ENCODE data around the gene ERBB4.
"Not testable (repeated sequence)": the region's sequence is repeated elsewhere in the genome, so short reads cannot be mapped to it uniquely, and the experiment has no call there.

Gene ERBB4

DNA sequence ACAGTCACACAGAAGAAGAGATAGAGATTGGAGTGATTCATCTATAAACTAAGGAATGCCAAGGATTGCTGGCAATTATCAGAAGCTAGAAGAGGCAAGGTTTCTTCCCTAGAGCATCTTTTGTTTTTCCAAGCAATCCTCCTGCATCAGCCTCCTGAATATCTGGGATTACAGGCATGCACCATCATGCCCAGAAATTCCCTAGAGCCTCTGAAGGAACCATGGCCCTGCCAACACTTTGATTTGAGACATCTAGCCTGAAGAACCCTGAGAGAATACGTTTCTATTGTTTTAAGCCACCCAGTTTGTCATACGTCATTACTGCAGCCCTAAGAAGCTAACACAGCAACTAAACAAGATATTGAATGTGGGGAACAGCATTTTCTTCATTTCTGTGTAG is 525.0 kb downstream of the ERBB4 start:
- no peak for DNase-seq (ENCODE audit: low read depth in 2 of 2)

DNA sequence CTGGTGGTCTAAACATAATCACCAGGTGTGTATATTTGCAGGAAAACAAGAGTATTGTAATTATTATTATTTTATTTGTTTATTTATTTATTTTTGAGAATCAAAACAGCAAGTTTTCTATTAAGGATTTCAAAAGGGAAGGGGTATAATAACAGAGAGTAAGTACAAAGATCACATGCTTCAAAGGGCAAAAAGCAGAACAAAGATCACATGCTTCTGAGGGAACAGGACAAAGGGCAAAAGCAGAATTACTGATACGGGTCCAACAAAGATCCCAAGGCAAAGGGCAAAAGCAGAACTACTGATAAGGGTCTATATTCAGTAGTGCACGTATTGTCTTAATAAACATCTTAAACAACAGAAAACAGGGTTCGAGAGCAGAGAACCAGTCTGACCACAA is 528.3 kb downstream of the ERBB4 start:
- DNase-seq (ENCODE audit: low read depth in 2 of 2), result not testable (repeated sequence)

GRCh38 chr2:212007972-212008371 is 530.6 kb downstream of the ERBB4 start:
- no peak for DNase-seq (ENCODE audit: low read depth in 2 of 2)

DNA sequence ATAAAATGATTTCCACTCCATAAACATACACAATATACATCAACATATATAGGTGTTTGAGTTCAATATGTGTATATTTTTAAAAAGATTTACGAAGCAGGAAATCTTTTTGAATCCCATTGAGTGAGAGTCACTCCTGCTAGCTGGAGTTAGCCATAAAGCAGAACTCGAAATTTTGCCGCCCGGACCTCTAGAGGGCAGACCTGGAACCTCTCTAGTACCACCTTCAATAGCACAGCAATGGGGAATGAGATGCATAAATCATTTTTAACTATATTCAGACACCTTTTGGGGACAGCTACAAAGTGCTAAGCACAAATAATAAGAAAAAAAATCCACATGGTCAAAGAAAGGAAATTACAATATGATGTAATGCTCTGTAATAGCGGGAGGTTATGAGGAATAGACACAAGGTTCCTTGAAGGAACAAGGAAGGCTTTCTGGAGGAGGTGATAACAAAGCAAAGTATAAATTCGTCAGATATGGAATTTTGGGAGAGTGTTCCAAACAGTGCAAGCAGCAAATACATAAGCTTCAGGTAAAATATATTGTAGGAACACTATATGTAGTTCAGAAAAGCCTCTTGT is 533.4 kb downstream of the ERBB4 start:
- no peak for DNase-seq (ENCODE audit: low read depth in 2 of 2)

- DNase-seq (ENCODE audit: low read depth in 2 of 2), result no peak
Observed at GRCh38 chr2:212001325-212001724, 537.3 kb downstream of the ERBB4 start.

- DNase-seq (ENCODE audit: low read depth in 2 of 2), result no peak
Observed at GRCh38 chr2:211996857-211997256, 541.7 kb downstream of the ERBB4 start.

DNA sequence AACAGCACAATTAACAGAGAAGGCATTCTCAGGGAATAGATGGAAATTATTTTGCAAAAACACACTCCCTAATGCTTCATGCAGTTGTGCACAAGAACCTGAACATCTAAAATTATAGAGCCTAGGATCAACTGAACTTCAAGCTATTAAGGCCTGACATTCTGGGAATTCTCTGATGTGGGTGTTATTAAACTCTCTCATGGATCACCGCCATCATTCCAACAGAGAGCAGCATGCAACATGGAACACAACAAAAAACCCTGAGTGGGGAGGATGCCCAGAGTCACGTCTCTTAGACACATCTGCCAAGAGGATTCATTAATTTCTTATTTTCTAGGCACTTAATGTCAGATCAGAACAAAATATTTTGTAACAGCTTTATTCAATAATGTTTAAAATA is 543.8 kb downstream of the ERBB4 start:
- DNase-seq (ENCODE audit: low read depth in 2 of 2), result no peak

DNA sequence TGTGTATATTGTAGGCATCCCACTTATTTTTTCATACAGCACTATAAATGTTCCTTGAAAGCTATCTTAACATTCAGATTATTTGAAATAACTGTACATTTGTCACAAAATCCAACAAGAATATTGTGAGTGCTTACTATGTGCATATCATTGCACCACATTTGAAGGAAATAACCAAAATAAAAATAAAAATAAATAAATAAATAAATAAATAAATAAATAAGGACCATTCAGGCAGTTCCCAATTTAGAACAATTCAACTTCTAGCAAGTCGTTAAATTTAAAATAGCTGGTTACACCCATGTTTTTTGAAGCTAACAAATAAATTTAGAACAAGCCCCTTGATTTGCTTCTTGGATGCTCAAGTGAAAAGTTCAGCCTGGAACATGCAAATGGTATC is 548.3 kb downstream of the ERBB4 start:
- no peak for DNase-seq (ENCODE audit: low read depth in 2 of 2)

GRCh38 chr2:211986313-211986712 is 552.3 kb downstream of the ERBB4 start:
- no peak for DNase-seq (ENCODE audit: low read depth in 2 of 2)

DNA sequence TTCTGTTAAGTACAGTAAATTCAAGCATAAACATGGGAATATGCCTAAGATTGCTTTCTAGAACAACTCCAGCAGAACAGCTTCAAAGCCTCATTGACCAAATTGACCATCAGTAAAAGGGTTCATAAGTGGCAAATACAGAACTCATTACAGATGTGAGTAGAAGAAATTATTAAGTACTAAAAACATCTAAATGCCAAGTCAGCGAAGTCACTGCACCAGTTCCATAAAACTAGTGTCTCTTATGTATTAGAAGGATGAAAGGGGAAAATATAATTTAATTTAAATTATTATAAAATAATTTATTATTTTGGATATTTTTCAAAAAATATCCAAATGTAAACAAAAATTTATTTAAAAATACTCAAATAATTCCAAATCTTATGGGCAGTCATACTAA is 553.2 kb downstream of the ERBB4 start:
- no peak for DNase-seq (ENCODE audit: low read depth in 2 of 2)

DNA sequence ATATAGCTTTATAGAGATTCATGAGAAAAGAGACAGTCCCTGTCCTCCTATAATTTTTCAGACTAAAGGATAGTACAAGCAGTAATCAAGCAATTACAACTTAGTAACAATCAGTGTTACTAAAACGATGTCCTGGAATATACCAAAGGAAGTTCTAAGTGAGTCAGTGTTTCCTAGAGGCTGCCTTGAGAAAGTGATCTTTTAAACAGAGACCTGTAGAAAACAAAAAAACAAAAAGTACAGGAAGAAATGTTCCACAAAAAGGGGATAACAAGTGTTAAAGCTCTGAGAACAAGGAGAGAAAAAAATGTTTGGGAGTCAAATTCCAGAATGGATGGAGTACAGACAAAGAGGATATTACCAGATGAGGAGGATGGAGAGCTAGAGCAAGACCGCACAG is 556.4 kb downstream of the ERBB4 start:
- DNase-seq (ENCODE audit: low read depth in 2 of 2), result no peak

GRCh38 chr2:211981451-211981850 is 557.2 kb downstream of the ERBB4 start:
- DNase-seq (ENCODE audit: low read depth in 2 of 2), result no peak

DNA sequence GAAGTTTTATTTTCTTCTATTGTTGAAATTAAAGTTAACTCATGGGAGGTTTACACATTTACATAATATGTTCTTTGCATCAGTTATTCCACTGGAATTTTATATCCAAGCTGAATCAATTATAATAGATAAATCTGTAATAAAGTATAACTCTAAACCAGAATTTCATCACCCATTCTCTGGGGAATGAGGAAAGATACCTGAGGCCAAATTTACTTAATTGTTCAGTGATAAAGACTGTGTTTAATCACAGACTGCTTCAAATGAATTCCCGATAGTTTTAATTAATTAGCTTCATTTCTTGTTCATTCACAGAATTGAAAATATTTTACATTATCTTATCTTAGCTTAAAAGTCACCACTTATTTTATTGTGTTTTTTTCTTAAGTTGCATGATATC is 562.5 kb downstream of the ERBB4 start:
- DNase-seq (ENCODE audit: low read depth in 2 of 2), result no peak

GRCh38 chr2:211967234-211967633 is 571.4 kb downstream of the ERBB4 start:
- no peak for DNase-seq (ENCODE audit: low read depth in 2 of 2)

DNA sequence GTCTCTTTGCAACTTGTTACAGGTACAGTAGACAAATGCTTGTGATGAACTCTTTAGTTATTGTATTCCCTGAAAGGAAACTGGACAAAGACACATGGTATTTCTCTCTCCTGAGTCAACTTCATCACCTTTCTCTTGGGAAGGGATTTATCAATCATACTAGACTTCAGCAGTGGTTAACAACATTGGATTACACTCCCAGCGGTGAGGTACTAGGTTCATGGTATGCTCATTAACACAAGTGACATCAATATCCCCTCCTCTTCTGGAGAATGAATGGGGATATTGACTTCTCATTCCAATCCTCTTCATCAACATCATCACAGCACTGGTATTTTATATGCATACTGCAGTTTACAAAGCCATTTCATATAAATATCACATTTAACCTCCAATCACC is 574.6 kb downstream of the ERBB4 start:
- DNase-seq (ENCODE audit: low read depth in 2 of 2), result no peak

DNA sequence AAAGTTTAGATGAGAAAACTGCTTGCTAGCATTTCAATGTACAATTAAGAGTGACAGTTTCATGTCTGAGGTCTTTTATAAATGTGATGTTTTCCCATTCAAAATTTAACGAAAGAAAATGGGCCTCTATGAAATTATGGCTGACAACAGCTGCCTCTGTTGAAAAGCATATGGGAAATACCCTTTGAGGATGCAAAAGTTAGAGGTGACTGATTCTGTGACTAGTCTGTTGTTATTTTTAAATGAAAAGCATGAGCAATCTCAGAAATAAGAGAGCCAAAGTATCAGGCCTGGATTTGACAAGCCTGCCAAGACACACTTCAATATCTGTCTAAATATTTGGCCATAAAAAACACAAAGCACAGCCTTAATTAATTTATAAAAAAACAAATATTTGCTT is 580.8 kb downstream of the ERBB4 start:
- no peak for DNase-seq (ENCODE audit: low read depth in 2 of 2)

DNA sequence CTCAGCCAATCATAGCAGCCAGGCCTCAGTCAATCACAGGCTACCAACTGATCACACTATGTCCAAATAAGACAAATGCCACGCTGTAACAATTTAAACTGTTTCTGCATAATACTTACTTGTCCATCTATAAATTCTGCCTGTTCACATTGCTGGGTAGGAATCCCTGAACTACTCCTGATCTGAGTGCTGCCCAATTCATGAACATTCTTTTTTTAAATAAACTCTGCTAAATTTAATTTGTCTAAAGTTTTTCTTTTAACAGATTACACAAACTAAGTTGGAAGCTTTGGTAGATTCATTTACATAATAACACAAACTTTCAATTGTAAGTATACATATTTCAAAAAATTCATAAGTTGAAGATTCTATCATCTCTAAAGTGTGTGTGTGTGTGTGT is 583.0 kb downstream of the ERBB4 start:
- DNase-seq (ENCODE audit: low read depth in 2 of 2), result no peak

DNA sequence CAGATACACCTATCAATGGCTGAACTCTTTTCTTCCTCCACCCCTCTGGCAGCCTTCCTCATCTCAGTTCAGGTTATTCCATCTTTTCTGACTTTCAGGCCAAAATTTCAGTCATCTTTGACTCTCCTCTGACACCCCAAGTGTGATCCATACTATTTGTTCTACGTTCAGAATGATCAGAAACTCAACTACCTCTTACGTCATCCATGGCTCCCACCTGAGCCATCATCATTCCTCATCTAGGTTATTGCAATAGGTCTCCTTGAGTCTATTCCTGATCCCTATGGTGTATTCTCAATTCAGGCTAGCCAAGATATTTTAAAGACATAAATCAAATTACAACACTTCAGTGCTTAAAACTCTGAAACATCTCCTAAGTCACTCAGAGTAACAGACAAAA is 589.7 kb downstream of the ERBB4 start:
- no peak for DNase-seq (ENCODE audit: low read depth in 2 of 2)

DNA sequence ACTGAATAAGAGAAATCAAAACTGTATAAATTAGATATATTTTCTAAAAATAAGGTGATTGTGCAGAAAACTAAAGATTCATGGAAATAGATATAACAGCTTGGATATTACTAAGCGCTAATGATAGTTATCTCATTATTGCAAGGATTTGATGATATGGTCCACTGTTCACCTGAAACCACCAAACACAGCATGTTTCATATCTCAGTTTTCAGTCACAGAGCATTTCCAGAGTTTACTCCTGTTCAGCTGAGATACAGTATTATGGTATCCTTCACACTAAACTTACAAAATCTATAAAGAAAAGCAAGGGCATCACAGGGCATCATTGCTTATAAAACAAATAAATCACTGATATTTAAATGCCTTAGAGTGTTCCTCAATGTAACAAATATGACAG is 591.6 kb downstream of the ERBB4 start:
- DNase-seq (ENCODE audit: low read depth in 2 of 2), result no peak

GRCh38 chr2:211944572-211944971 is 594.0 kb downstream of the ERBB4 start:
- no peak for DNase-seq (ENCODE audit: low read depth in 2 of 2)

DNA sequence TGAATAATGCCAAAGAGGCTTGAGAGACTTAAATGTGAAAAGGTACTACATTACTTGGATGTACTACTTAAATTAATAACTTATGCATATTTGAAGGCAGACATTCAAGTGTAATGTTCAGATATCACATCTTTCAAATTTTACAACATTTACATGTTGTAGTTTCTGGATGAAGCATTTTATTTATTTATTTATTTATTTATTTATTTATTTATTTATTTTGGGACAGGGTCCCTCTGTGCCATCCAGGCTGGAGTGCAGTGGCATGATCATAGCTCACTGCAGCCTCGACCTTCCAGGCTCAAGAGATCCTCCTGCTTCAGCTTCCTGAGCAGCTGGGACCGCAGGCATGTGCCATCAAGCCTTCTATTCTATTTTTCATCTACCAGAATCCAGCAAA is 596.4 kb downstream of the ERBB4 start:
- no peak for DNase-seq (ENCODE audit: low read depth in 2 of 2)

GRCh38 chr2:211941216-211941747 is 597.3 kb downstream of the ERBB4 start:
- no peak for DNase-seq (ENCODE audit: low read depth in 2 of 2)

DNA sequence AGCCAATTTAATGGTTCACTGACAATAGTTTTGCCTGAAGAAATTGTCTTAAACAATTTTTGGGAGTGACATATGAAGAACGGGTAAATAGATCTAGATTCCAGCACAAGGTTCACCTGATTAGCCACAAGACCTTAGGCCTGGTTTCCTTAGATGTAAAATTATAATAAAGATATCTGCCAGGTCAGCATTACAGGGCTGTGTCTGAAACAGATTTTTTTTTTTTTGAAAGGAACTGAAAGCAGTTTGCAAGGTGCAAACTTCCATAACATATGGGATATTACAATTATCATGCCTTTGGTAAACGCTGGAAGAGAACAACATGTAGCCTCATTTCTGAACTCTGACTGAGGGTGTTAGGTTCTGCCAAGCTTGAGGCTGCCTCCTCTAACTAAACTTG is 599.4 kb downstream of the ERBB4 start:
- DNase-seq (ENCODE audit: low read depth in 2 of 2), result no peak

DNA sequence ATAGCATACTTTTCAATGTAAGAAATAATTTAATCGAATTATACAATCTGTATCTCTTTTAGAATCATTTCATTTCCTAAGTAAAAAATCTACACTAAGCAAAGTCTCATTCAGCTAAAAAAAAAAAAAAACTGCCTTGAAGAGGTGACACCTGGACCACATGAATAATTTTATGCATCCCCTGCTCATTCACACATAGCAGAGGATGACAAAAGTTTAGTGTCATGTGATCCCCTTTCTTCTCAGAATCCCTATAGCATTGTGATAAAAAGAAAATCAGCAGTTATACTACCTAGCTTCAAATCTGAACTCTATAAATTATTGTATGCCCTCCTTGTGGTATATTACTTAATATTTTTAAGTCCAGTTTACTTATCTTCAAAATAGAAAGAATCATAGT is 603.8 kb downstream of the ERBB4 start:
- DNase-seq (ENCODE audit: low read depth in 2 of 2), result no peak

Measured in stimulated activated CD8-positive, alpha-beta memory T cell treated with anti-CD3 and anti-CD28 coated beads, Interleukin-2, amount 100 ng/mL, for 1 hour (primary cell).